NCI-H2196 (cell line): Measurements from ENCODE around the gene XRCC1.
"Not testable (repeated sequence)": the region's sequence is repeated elsewhere in the genome, so short reads cannot be mapped to it uniquely, and the experiment has no call there.

Experiments used
- DNase-seq: peaks from one replicate; lab custom pipeline; 2025; ENCODE audit not compliant: unreplicated experiment; lab: John Stamatoyannopoulos, UW

Gene XRCC1

GRCh38 chr19:43524922-43525835 lies 50.1 kb downstream of the XRCC1 start:
- DNase-seq = no peak

- DNase-seq = not testable (repeated sequence)
These were observed 51.6 kb downstream of the XRCC1 start for GRCh38 chr19:43523696-43524095.

DNA sequence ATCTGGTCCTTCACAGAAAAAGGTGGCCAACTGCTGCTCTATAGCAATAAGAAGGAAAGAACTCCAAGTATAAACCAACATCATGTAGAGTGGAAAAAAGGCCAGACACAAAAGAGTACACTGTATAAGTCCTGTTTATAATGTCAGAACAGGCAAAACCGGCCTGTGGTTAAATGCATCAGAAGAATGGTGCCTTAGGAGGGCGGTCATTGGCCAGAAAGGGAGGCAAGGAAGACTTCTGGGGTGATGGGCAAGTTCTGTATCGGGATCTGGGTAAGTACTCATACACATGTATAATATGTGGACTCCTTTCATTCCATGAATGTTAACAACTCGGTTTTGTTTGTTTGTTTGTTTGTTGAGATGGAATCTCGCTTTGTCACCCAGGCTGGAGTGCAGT lies 52.4 kb downstream of the XRCC1 start:
- no peak for DNase-seq

GRCh38 chr19:43519436-43520088 lies 55.8 kb downstream of the XRCC1 start:
- DNase-seq = peak; percentile 85

- DNase-seq = no peak
These were observed 57.3 kb downstream of the XRCC1 start for GRCh38 chr19:43518051-43518450.

GRCh38 chr19:43512399-43512798 lies 62.9 kb downstream of the XRCC1 start:
- not testable (repeated sequence) for DNase-seq

- no peak for DNase-seq
These were observed 64.0 kb downstream of the XRCC1 start for GRCh38 chr19:43511324-43511723.

- DNase-seq = no peak
These were observed 64.6 kb downstream of the XRCC1 start for GRCh38 chr19:43510713-43511112.

- no peak for DNase-seq
These were observed 67.4 kb downstream of the XRCC1 start for GRCh38 chr19:43507880-43508279.

- DNase-seq = no peak
These were observed 68.7 kb downstream of the XRCC1 start for GRCh38 chr19:43506629-43507028.

- DNase-seq = no peak
These were observed 69.4 kb downstream of the XRCC1 start for GRCh38 chr19:43505941-43506340.

DNA sequence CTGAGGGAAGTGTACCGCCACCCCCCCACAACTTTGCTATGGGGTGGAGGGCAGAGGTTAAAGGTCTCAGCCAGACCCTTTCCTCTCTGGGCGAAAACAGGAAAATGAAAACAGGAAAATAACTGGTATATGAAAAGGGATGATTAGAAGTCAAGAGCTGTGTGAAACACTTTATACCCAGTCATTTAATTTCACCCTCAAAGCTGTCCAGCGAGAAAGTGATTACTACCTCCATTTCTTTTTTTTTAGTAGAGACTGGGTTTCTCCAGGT lies 70.2 kb downstream of the XRCC1 start:
- no peak for DNase-seq

- DNase-seq = peak; percentile 56
These were observed 70.7 kb downstream of the XRCC1 start, which contains the start of gene PHLDB3 for GRCh38 chr19:43504426-43505185. PHLDB3 (minus strand) TSS chr19:43504746; CDS start chr19:43504118, 628 bp downstream.

DNA sequence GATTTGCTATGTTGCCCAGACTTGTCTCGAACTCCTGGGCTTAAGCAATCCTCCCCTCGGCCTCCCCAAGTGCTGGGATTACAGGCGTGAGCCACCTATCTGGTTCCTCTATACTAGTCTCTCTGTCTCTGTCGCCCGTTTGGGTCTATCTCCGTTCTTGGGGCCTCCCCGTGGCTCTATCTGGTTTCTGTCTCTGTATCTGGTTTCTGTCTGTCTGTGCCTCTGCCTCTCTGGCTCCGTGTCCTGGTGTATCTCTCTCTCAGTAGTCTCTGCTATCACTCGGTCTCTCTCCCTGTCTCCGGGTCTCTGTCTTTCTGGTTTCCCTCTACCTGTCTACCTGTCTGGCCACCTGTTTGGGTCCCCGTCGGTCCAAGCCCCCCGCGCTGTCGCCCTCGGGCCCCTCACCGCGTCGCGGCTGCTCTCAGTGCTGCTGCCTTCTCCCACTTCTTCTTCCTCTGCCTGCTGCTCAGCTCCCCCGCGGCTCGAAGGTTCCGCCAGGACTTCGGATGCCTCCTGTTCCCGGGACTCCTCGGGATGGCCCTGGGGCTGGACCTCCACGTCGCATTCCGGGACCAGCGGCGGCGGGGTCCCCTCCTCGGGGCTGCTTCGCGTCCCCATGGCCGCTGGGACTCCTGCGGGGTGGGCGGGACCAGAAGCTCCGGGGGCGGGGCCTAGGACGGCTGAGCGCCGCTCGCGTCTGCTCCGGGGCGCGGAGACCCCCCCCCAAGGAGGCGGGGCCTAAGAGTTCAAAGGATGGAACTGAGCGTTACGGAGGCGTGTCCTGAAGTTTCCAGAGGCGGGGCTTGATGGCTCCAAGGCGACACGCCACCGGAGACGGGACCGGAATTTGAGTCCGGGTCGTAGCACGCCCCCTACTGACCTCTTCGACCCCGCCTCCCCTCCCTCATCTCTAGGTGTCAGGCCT lies 71.6 kb downstream of the XRCC1 start:
- DNase-seq = peak; percentile 95

DNA sequence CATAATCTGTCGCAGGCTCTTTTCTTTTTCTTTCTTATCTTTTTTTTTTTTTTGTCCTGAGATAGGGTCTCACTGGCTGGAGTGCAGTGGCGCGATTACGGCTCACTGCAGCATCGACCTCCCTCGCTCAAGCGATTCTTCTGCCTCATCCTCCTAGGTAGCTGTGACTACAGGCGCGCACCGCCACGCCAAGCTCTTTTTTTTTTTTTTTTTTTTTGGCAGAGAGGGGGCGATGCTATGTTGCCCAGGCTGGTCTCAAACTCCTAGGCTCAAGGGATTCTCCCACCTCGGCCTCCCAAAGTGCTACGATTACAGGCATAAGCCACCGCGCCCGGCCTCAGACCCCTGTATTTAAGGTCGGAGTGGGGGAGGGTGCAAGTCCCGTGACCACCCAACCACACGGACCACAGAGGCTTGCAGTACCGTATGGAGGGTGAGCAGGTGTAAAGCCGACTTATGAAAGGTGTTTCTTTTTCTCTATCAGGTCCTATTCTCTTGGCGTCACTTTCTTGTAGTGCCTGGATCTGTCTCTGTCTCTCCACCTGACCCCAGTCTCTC lies 72.8 kb downstream of the XRCC1 start:
- DNase-seq = no peak

DNA sequence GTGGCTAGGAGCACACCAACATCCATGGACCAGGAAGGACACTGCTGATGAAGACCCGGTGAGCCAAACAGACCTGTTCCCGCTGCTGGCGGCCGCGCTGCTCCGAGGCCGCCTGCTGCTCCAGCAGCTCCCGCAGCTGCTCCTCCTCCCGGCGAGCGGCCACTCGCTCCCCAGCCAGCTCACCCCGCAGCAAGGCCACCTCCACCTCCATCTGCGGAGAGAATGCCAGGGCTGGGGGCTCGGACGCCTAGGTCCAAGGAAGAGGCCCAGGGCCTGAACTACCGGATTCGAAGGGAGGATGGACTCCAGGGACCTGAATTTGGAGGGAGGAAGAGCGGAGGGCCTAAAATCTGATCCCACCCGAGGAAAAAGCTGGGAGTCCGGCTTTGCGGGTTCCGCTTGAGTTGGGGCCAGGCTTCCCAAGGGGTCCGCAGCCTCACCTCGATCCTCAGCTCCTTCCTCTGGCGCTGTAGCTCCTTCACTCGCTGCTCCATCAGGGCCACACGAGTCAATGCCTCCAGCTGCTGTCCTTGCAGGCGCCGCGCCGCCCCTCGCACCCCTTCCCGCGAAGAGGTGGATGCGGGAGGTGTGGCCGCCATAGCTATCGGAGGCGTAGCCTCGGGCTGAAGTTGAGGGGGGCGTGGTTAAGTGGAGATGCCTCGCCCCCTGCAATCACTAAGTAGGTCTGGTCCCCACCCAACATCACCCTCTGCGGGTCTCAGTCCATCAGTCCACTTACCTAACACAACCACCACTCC lies 73.5 kb downstream of the XRCC1 start:
- DNase-seq = no peak

GRCh38 chr19:43499042-43499441 lies 76.3 kb downstream of the XRCC1 start:
- DNase-seq = no peak

GRCh38 chr19:43498233-43498842 lies 77.0 kb downstream of the XRCC1 start:
- no peak for DNase-seq

DNA sequence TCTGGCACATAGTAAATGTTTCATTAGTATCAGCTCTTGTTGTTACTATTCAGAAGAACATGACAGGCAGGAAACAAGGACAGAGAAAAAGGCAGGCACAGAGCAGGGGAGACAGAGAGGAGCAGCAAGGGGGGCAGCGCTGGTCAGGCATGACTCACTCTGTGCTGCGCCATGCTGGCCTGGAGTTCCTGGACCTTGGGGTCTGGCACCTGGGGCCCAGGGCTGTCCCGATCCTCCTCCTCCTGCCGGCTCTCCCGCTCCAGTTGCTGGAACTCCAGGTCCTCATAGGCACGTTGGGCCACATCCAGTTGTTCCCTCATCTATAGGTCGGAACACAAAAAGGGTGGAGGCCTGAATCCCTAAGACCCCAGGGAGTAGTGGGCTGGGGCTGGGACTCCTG lies 78.4 kb downstream of the XRCC1 start:
- DNase-seq = no peak
